ENCODE data around the gene GLOD5. TPM values are rescaled to one million over a fixed set of nuclear protein-coding genes. Genes with fewer than 3 reads are reported as not detected.

Gene GLOD5
- total RNA-seq, 2 experiments from 2014 or later: not detected

DNA sequence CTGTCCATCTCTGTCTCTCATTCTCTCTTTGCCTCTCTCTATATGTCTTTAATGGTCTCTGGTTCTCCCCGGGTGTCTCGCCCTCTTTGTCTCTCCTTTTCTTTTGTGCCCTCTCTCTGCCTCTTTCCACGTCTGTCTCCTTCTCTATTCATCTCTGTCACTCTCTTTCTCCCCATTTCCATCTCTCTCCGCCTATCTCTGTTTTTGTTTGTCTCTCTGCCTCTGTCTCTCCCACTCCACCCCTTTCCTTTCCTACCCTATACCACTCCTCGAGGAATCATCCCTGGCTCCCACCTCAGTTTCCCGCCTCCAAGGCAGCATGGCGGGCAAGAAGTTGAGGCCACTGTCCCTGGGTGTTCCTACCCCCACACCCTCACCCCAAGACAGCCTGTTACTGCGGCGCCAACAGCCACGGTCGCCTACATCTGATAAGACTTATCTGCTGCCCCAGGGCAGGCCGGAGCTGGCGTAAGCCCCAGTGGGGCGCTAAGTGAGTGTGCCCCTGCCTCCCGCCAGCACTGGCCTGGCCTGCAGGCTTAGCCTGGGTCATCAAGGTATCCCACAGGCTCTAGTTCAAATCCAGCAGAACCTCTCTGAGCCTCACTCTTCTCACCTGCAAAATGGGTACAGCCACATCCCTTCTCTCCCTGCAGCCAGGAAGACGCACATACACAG is 24.1 kb downstream of the GLOD5 start:
- Histone ChIP-seq H3K27me3 (ENCODE audit: control insufficient read depth in 1 of 2, insufficient read depth in 2 of 2, low read length in 2 of 2) (no peaks in the 10 kb centered on the region), H3K36me3 (ENCODE audit: insufficient read depth, low read length) (no peaks in the 10 kb centered on the region), H3K4me1 (ENCODE audit: insufficient read depth, low read length) (peaks cover 4% of the 10 kb centered on the region), H3K4me3 (ENCODE audit: low read length) (no peak overlapping the region), H3K9me3 (ENCODE audit: control insufficient read depth in 1 of 2, insufficient read depth in 1 of 2, low read length in 2 of 2) (no peaks in the 10 kb centered on the region), H3K27ac (ENCODE audit: low read depth in 1 of 2, low read length in 2 of 2) (no peak overlapping the region)
- Mint-ChIP-seq H3K36me3 (ENCODE audit: low read depth) (no peaks in the 10 kb centered on the region), H3K4me3 (no peak overlapping the region), H3K9me3 (no peaks in the 10 kb centered on the region), H3K4me1 (ENCODE audit: low read depth) (no peaks in the 10 kb centered on the region), H3K27ac (no peak overlapping the region), H3K27me3 (no peaks in the 10 kb centered on the region)
- CTCF ChIA-PET: no interaction called here
- intact Hi-C loops (cut with DNase I, micrococcal nuclease): no loop called here
- no peak for ATAC-seq (ENCODE audit: poor library complexity)
- no peak for DNase-seq
- TF ChIP-seq, protein P1, sequence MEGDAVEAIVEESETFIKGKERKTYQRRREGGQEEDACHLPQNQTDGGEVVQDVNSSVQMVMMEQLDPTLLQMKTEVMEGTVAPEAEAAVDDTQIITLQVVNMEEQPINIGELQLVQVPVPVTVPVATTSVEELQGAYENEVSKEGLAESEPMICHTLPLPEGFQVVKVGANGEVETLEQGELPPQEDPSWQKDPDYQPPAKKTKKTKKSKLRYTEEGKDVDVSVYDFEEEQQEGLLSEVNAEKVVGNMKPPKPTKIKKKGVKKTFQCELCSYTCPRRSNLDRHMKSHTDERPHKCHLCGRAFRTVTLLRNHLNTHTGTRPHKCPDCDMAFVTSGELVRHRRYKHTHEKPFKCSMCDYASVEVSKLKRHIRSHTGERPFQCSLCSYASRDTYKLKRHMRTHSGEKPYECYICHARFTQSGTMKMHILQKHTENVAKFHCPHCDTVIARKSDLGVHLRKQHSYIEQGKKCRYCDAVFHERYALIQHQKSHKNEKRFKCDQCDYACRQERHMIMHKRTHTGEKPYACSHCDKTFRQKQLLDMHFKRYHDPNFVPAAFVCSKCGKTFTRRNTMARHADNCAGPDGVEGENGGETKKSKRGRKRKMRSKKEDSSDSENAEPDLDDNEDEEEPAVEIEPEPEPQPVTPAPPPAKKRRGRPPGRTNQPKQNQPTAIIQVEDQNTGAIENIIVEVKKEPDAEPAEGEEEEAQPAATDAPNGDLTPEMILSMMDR (IDR thresholded peaks at IDR 0.05): no peak
- POLR2A ChIA-PET: no interaction called here

DNA sequence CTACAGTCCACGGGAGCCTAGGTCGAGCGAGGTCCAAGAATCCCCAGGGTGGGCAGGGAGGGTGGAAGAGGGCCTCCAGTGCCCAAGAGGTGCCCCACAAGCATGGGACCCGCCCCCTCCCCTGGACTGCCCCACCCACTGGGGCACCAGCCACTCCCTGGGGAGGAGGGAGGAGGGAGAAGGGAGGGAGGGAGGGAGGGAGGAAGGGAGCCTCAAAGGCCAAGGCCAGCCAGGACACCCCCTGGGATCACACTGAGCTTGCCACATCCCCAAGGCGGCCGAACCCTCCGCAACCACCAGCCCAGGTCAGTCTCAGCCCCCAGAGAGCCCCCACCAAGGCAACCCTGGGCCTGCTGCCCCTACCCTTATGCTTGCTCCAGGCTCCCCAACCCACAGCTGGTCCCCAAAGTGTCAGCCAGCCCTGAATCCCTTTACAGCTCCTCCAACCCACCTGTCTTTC is 24.8 kb downstream of the GLOD5 start, which contains the start of gene GATA1:
Gene GATA1 (plus strand): TSS at position 250 of the 460 bp plus-strand sequence. CDS start 4,520 bp downstream, outside the sequence.
- intact Hi-C loops (cut with DNase I, micrococcal nuclease): no loop called here
- Histone ChIP-seq H3K4me3 (ENCODE audit: low read length) (no peak within 1 kb of the TSS), H3K36me3 (ENCODE audit: insufficient read depth, low read length) (no peaks in the 10 kb centered on the region), H3K27ac (ENCODE audit: low read depth in 1 of 2, low read length in 2 of 2) (no peak within 1 kb of the TSS), H3K9me3 (ENCODE audit: control insufficient read depth in 1 of 2, insufficient read depth in 1 of 2, low read length in 2 of 2) (no peaks in the 10 kb centered on the region), H3K27me3 (ENCODE audit: control insufficient read depth in 1 of 2, insufficient read depth in 2 of 2, low read length in 2 of 2) (no peaks in the 10 kb centered on the region), H3K4me1 (ENCODE audit: insufficient read depth, low read length) (peaks cover 4% of the 10 kb centered on the region)
- ATAC-seq (ENCODE audit: poor library complexity) (no peak), DNase-seq (no peak)
- no peaks in the 10 kb centered on the region for H3K9me3 Mint-ChIP-seq
- H3K36me3 Mint-ChIP-seq (ENCODE audit: low read depth): no peaks in the 10 kb centered on the region
- H3K27me3 Mint-ChIP-seq: no peaks in the 10 kb centered on the region
- TF ChIP-seq, protein P1 (IDR thresholded peaks at IDR 0.05): no peak
- ChIA-PET CTCF (no interaction called here), POLR2A (no interaction called here)
- H3K27ac Mint-ChIP-seq: no peak within 1 kb of the TSS
- no peak within 1 kb of the TSS for H3K4me3 Mint-ChIP-seq
- H3K4me1 Mint-ChIP-seq (ENCODE audit: low read depth): no peaks in the 10 kb centered on the region

DNA sequence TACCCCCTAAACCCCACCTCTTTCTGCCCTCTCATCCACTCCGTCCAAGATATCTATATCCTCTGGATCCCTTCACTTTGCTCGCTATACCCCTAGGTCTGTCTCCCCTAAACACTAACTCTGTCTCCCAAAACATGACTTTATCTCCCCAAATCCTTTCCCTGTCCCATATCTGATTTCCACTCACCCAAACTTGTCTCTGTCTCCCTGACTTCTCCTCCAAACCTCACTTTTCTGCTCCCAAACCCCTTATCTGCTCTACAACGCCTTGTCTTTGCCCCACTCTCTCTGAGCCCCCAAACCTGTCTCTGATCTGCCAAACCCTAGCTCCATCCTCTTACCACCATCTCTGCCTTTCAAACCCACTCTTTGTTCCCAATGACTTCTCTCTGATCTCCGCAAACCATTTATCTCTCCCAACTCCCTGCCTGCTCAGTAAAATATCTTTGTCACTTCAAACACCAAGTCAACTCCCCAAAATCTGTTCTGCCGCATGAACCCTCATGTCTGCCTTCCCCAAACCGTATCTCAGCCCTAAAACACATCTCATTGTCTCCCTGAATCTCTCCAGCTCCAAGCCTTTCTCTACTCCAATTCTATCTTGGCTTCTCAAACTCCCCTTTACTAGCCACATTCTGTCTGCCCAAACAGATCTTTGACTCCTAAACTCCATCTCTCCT is 25.4 kb downstream of the GLOD5 start:
- no peaks in the 10 kb centered on the region for H3K36me3 ChIP-seq (ENCODE audit: insufficient read depth, low read length)
- ChIA-PET CTCF (no interaction called here), POLR2A (no interaction called here)
- peaks cover 4% of the 10 kb centered on the region for H3K4me1 ChIP-seq (ENCODE audit: insufficient read depth, low read length)
- H3K4me3 ChIP-seq (ENCODE audit: low read length): no peak overlapping the region
- Mint-ChIP-seq H3K4me1 (ENCODE audit: low read depth) (no peaks in the 10 kb centered on the region), H3K4me3 (no peak overlapping the region), H3K27me3 (no peaks in the 10 kb centered on the region), H3K27ac (no peak overlapping the region), H3K36me3 (ENCODE audit: low read depth) (no peaks in the 10 kb centered on the region), H3K9me3 (no peaks in the 10 kb centered on the region)
- ATAC-seq (ENCODE audit: poor library complexity) (no peak), DNase-seq (no peak)
- no peak overlapping the region for H3K27ac ChIP-seq (ENCODE audit: low read depth in 1 of 2, low read length in 2 of 2)
- TF ChIP-seq, protein P1 (IDR thresholded peaks at IDR 0.05): no peak
- H3K9me3 ChIP-seq (ENCODE audit: control insufficient read depth in 1 of 2, insufficient read depth in 1 of 2, low read length in 2 of 2): no peaks in the 10 kb centered on the region
- no peaks in the 10 kb centered on the region for H3K27me3 ChIP-seq (ENCODE audit: control insufficient read depth in 1 of 2, insufficient read depth in 2 of 2, low read length in 2 of 2)
- intact Hi-C loops (cut with DNase I, micrococcal nuclease): no loop called here

Measured in CD4-positive, alpha-beta T cell (primary cell).